CD4-positive, alpha-beta T cell treated with Interleukin-1 beta for 1 hour (primary cell): ENCODE data around the gene MRPL42.
"Not testable (repeated sequence)": the region's sequence is repeated elsewhere in the genome, so short reads cannot be mapped to it uniquely, and the experiment has no call there.

Experiments
- DNase-seq, 2 donors: peaks; one replicate each; pipeline ENCODE4 v3.0.0-alpha.2; 2020 to 2022

MRPL42 gene

GRCh38 chr12:93550748-93551611 is 83.7 kb downstream of the MRPL42 start:
- DNase-seq, result no peak

- DNase-seq, result no peak
Measured at GRCh38 chr12:93552427-93552826, 85.1 kb downstream of the MRPL42 start.

GRCh38 chr12:93557879-93558278 is 90.6 kb downstream of the MRPL42 start:
- DNase-seq, result not testable (repeated sequence)

- DNase-seq, result not testable (repeated sequence)
Measured at GRCh38 chr12:93558685-93559084, 91.4 kb downstream of the MRPL42 start.

- DNase-seq, result no peak
Measured at GRCh38 chr12:93563807-93564538, 96.7 kb downstream of the MRPL42 start.

GRCh38 chr12:93565760-93566159 is 98.4 kb downstream of the MRPL42 start:
- no peak for DNase-seq
